GM19397 (cell line): Measurements from ENCODE around the gene PLAC8.
"Not testable (repeated sequence)": the region's sequence is repeated elsewhere in the genome, so short reads cannot be mapped to it uniquely, and the experiment has no call there.

Experiments
- ATAC-seq: cut with Tn5 transposase; IDR thresholded peaks from one replicate; pipeline ENCODE4 v1.9.1; 2021; ENCODE audit warnings: mild to moderate bottlenecking, moderate library complexity; ENCODE audit not compliant: unreplicated experiment

PLAC8 gene

DNA sequence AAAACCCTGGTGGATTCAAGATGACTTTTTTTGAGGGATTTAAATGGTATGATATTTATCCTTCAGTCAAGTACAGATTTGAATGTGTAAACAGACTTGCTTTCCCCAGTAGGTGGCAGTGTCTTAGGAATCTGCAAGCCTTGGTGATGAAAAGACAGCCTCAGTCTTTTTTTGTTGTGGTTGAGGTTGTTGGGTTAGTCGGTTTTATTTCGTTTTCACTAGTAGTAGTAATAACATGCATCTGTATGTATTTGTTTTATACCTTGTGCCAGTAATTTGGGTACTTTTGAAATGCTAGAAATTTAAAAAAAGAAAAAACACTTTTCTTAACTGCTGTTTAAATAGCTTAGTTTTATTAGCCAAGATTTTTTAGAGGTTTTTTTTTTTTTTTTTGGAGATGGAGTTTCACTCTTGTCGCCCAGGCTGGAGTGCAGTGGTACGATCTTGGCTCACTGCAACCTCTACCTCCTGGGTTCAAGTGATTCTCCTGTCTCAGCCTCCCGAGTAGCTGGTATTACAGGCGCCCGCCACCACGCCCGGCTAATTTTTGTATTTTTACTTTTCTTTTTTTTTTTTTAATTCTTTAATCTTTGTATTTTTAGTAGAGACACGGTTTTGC is 40.3 kb downstream of the PLAC8 start:
- ATAC-seq: peak; percentile 73

DNA sequence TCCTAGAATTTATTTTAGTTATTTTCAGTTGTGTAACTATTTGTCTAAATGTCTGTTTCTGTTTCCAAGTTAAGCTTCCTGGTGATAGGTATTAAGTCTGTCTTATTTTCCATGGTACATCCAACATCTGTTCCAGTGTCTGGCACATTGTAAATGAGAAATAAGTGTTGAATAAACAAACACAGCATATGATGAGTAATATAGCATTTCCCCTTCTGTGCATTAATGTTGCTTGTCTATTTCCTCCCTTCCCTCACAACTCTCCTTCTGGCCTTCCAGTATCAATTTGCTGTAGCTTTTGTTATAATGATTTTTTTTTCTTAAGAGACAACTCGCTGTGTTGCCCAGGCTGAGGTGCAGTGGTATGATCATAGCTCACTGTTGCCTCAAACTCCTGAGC is 43.4 kb downstream of the PLAC8 start:
- ATAC-seq: no peak

DNA sequence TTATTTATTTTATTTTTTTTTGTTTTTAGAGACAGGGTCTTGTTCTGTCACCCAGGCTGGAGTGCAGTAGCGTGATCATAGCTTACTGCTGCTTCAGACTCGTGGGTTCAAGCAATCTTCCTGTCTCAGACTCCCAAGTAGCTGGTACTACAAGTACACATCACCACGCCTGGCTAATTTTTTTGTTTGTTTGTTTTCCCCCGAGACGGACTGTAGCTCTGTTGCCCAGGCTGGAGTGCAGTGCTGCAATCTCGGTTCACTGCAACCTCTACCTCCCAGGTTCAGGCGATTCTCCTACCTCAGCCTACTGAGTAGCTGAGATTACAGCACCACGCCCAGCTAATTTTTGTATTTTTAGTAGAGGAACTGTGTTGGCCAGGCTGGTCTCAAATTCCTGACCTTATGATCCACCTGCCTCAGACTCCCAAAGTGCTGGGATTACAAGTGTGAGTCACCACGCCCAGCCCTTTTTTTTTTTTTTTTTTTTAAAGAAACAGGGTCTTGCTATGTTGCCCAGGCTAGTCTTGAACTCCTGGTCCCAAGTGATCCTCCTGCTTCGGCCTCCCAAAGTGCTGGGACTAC is 47.4 kb downstream of the PLAC8 start:
- no peak for ATAC-seq

DNA sequence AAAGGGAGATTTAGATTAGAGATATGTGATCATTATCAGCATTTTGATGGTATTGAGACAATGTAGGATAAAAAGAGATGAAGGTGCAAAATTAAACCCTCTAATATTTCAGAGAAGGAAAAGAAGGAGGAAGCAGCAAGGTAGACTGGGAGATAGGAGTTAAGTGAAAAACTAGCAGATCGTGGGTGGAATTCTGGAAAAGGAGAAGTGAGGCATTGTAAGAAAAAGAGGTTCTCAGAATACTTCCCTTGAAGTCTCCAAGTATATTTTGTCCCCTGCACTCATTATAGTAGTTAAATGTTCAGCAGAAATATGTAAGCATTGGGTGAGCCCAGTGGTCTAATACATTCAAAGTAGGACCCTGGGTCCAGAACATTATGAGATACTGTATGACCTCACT is 49.3 kb downstream of the PLAC8 start:
- no peak for ATAC-seq

DNA sequence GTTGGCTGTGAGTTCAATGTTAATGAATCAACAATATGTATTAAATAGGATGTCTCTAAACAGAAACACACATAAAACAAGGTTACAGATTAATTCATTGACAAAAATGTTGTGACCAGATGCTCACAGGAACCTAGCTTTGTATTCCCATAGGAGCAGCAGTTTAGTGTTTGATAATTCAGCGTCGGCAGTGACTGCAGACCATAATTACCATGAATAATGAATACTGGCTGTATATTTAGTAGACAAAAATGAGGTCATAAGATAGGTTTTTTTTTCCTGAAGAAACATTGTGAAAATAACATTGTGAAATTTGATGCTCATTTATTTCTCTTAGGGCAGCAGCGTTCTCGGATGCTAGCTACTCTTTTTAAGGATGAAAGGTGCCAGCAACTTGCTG is 51.8 kb downstream of the PLAC8 start:
- no peak for ATAC-seq

DNA sequence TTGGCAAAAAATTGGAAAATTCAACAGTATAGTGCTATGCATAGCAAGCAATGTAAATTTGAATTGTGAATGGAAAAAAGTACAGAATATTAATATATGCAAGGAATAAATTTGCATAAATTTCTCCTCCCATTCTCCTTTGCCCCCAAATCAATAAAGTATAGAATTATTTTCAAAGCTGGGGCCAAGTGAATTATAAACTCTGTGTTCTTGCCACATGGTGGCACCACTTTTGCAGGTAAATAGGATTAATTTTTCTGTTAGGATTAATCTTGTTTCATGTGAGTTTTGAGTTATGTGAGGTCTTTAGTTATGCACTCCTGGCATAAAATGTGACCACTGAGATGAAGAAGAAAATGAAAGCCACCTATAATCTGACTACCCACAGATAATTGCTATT is 59.6 kb downstream of the PLAC8 start:
- no peak for ATAC-seq

DNA sequence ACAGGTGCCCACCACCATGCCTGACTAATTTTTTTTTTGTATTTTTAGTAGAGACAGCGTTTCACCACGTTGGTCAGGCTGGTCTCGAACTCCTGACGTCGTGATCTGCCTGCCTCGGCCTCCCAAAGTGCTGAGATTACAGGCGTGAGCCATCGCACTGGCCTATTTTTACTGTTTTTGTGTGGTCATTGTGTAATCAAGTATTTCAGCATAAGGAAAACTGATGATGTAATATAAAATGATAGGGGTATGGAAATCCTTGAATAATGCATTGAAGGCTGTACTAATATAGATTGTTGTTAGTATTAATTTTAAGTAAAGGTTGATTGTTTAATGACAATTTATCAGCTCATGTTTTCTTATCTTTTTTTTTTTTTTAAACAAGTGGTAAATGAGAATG is 65.7 kb downstream of the PLAC8 start:
- ATAC-seq: not testable (repeated sequence)

DNA sequence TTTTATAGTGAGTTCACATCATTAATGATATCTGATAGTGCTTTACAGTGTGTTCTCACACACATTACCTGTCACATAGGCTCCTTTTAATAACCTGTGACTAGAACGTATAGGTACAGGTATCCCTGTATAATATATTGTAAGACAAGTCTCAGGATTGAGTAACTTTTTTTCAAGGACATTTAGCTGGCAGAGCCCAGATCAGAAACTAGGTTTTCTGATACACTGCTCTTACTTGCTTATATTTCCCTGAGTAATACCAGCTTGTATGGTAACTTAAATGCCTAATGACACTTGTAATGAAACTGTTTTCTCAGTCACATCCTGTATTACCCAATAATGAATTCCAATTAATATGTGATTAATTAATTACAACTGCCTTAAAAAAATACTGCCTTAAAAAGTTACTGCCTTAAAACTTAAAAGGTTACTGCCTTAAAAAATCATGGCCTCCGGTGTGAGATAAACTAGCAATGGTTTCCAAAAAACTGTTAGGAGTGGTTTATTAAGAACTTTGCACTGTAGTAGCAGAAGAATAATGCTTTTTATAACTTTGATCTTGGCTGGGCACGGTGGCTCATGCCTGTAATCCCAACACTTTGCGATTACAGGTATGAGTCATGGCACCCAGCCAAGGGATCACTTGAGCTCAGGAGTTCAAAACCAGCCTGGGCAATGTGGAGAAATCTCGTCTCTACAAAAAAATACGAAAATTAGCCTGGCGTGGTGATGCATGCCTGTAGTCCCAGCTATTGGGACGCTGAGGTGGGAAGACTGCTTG is 67.6 kb downstream of the PLAC8 start:
- ATAC-seq: no peak

DNA sequence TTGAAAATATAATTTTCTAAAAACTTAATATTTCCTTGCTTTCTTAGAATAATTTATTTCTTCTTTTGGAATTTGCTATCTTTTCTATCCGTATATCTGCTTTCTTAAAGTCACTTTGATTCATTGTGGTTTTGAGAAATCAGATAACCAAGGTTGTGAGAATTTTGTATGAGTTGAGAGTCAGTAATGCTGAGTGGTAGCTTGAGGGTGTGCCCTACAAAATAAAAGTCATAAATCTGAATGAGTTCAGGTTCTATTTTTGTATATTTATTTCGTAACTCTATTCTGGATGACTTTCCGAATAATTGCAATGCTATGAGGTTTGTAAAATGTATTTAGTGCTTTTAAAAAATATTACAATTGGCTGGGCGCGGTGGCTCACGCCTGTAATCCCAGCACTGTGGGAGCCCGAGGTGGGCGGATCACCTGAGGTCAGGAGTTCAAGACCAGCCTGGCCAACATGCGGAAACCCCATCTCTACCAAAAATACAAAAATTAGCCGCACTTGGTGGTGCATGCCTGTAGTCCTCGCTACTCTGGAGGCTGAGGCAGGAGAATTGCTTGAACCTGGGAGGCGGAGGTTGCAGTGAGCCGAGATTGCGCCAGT is 70.6 kb downstream of the PLAC8 start:
- ATAC-seq: no peak

DNA sequence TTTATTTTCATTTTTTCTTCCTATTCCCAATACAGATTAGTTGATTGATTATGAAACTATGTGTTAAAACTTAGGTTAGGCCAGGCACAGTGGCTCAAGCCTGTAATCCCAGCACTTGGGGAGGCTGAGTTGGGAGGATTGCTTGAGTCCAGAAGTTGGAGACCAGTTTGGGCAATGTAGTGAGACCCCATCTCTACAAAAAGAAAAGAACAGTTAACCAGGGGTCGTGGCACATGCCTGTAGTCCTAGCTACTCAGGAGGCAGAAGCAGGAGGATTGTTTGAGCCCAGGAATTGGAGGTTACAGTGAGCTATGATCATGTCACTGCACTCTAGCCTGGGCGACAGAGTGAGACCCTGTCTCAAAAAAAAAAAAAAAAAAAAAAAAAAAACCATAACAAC is 71.4 kb downstream of the PLAC8 start:
- not testable (repeated sequence) for ATAC-seq

DNA sequence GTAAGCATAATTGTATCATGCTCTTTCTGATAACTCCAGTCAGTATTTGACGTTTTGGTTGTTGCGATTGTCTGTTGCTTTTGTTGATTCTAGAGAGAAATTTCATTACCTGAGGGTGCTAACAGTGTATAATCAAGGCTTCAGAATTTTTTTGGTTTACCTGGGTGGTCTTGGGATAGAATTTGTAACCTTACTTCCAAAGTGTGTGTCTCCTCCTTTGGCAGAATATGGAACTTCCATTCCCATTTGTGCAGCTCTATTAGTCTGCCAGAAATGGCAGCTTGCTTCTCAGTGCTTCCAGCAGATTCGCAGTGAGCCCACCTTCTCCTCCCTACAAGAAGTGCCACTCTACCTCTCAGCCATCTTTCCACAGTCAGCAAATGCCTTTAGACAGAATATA is 74.3 kb downstream of the PLAC8 start:
- no peak for ATAC-seq
